Right renal cortex interstitium (tissue), 3 donors: ENCODE measurements around the gene SDHAF2. TPM values are rescaled to one million over a fixed set of nuclear protein-coding genes. Genes with fewer than 3 reads are reported as not detected.

Experiments
- DNase-seq, 3 donors: peaks; one replicate each; pipeline ENCODE4 v3.0.0-alpha.2; 2013; ENCODE audit warnings: low read depth in 3 of 3, low spot score in 2 of 3
- polyA plus RNA-seq, 3 donors: library from polyadenylated mRNA; unstranded; fragments of 120-200 nt; gene quantifications; one replicate each; pipeline ENCODE4 v1.2.1, GENCODE V29; 2013; ENCODE audit not compliant: insufficient read length in 3 of 3

SDHAF2 gene
- polyA plus RNA-seq, 3 donors = 40.5 to 47.4 (median 45.1) TPM

GRCh38 chr11:61495801-61496601 lies 66.1 kb downstream of the SDHAF2 start:
- no peak for DNase-seq

Other genes starting within 250 kb of the SDHAF2 start
- gene PGA3, start 226.6 kb upstream of the SDHAF2 start, polyA plus RNA-seq = under 1 TPM in 2 of 3 donors, not detected in 1; 0.25 to 0.40 TPM
- under 1 TPM; 0.43 to 0.62 (median 0.54) TPM for gene PGA4, start 207.8 kb upstream of the SDHAF2 start, polyA plus RNA-seq
- gene PGA5, start 188.9 kb upstream of the SDHAF2 start, polyA plus RNA-seq = under 1 TPM in 1 of 3 donors, not detected in 2; 0.17 TPM
- 1 to 10 TPM; 1.3 to 1.6 (median 1.3) TPM for gene VWCE, start 134.8 kb upstream of the SDHAF2 start, polyA plus RNA-seq
- gene DDB1, start 97.0 kb upstream of the SDHAF2 start, polyA plus RNA-seq = 100 to 1,000 TPM; 226 to 239 (median 238) TPM
- 10 to 100 TPM; 44.5 to 52.0 (median 50.0) TPM for gene TKFC, start 96.9 kb upstream of the SDHAF2 start, polyA plus RNA-seq
- gene CYB561A3, start 68.2 kb upstream of the SDHAF2 start, polyA plus RNA-seq = 10 to 100 TPM; 22.2 to 28.3 (median 27.5) TPM
- gene TMEM138, start 67.8 kb upstream of the SDHAF2 start, polyA plus RNA-seq = 10 to 100 TPM; 45.7 to 48.3 (median 46.2) TPM
- 10 to 100 TPM; 35.4 to 37.4 (median 37.4) TPM for gene TMEM216, start 37.5 kb upstream of the SDHAF2 start, polyA plus RNA-seq
- gene CPSF7, start 149 bp upstream of the SDHAF2 start, polyA plus RNA-seq = 10 to 100 TPM; 90.3 to 98.1 (median 91.8) TPM
- gene LRRC10B, start 78.6 kb downstream of the SDHAF2 start, polyA plus RNA-seq = 1 to 10 TPM in 1 of 3 donors, under 1 TPM in 2; 0.72 to 1.1 (median 0.95) TPM
- gene SYT7, start 151.0 kb downstream of the SDHAF2 start, polyA plus RNA-seq = 1 to 10 TPM; 3.6 to 5.6 (median 5.1) TPM